Right cardiac atrium (tissue), 5 donors: ENCODE data around the gene TFAP2C. TPM values are rescaled to one million over a fixed set of nuclear protein-coding genes. Genes with fewer than 3 reads are reported as not detected.

ENCODE experiments used
- ATAC-seq, 2 donors: fragments of 200-7000 bp; cut with Tn5 transposase; one replicate each; pipeline versions ENCODE4 v1.8.0 to v1.9.1; 2020; ENCODE audit warnings: moderate library complexity in 2 of 2, mild to moderate bottlenecking in 1 of 2
- DNase-seq, 3 donors: peaks; one replicate each; pipeline ENCODE4 v3.0.0-alpha.2; 2020
- H3K27ac ChIP-seq: one replicate; pipeline ENCODE4 v1.5.1; 2013; ENCODE audit warnings: mild to moderate bottlenecking, low read length, control low read depth, moderate library complexity
- H3K27me3 ChIP-seq: one replicate; pipeline ENCODE4 v1.6.1; 2013; ENCODE audit not compliant: control insufficient read depth, insufficient read depth
- H3K4me1 ChIP-seq: one replicate; pipeline ENCODE4 v1.6.1; 2013; ENCODE audit warnings: low read length; ENCODE audit not compliant: control insufficient read depth, insufficient read depth
- H3K4me3 ChIP-seq: one replicate; pipeline ENCODE4 v1.5.1; 2013; ENCODE audit warnings: low read length, control low read depth
- H3K9me3 ChIP-seq: one replicate; pipeline ENCODE4 v1.6.1; 2013; ENCODE audit warnings: low read length; ENCODE audit not compliant: control insufficient read depth
- WGBS: extraction: QIAGEN DNeasy Blood & Tissue Kit; methylation state at CpG from one replicate; pipeline ENCODE4 v1.1.7; 2013; 5-methylcytosine and 5-hydroxymethylcytosine counted together
- intact Hi-C, 4 donors: fragments of 100-400 bp; cut with DNase I; formaldehyde crosslinking; loops; one replicate each; pipeline versions ENCODE4 v1.11.0 to v1.14.0; 2022 to 2023
- long read RNA-seq, 4 donors: library from polyadenylated mRNA; unstranded; transcript quantifications; one replicate each; pipeline ENCODE4 v2.0.0, GENCODE V29; 2020 to 2021
- polyA plus RNA-seq: library from polyadenylated mRNA; stranded (reverse); fragments of 200-250 nt; gene quantifications from one replicate; pipeline ENCODE4 v1.2.3, GENCODE V29; 2013
- total RNA-seq, 4 donors: library from RNA; stranded (reverse); fragmentation: NEBNext Ultra II Directional; extraction: Animal tissue kit (Norgen Biotek cat#: 25700); gene quantifications; one replicate each; pipeline ENCODE4 v1.2.1, GENCODE V29; 2021
- donor health status: healthy with polysubstance abuse.
- donor health status: DM: no; HTN: yes; CAD: no.
- donor health status: DM: no; HTN: no; CAD: no.
- donor health status: DM: no; HTN: yes; CAD: no; lungs with severe emphysema.
- donor health status: DM: yes; HTN: yes; CAD: no.

TFAP2C gene
- total RNA-seq (under 1 TPM; 0.17 to 0.39 (median 0.26) TPM), polyA plus RNA-seq (0.14 TPM)
- long read RNA-seq, donor 1, partial matches to known transcripts, result 0 of 1 reads
- long read RNA-seq, donor 1, other reads (novel, unspliced or antisense), result 0 of 1 reads
- long read RNA-seq, donor 2, result 0 reads
- long read RNA-seq, donor 3, result 0 reads
- long read RNA-seq, donor 4, result 0 reads

DNA sequence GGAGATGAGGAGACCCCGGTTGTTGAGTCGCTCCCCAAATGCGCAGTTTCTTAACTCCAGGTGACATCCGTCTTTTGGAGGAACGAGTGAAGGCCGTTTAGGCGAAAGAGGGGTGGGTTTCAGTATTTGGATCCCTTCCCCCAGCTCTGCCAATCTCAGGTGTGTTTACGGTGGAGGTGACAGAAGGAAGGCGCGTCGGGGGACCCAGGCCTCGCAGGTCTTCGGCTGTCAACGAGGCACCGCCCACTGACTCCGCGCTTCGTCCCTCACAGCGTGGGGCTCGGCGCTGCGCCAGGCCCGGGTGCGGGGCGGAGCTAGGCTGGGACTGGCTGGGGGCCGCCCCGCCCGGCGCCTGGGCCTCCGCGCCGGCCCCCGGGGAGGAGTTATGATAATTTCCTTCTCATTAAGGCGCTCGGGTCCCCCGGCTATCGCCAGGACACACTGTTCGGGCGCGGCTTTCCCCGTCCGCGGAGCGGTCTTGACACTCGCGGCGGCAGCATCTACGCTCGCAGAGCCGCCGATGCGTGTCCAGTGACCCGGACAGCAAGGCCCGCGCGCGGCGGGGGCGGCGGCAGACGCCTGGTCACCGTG, at the start of gene TFAP2C:
TFAP2C (plus strand) TSS at position 434 of the 591 bp plus-strand sequence. CDS start 239 bp downstream, outside the sequence.
- H3K4me3 ChIP-seq, result peak within 1 kb of the TSS; percentile 48
- H3K27ac ChIP-seq, result no peak within 1 kb of the TSS
- H3K27me3 ChIP-seq, result peaks cover 7% of the 10 kb centered on the region
- no peaks in the 10 kb centered on the region for H3K9me3 ChIP-seq
- no peaks in the 10 kb centered on the region for H3K4me1 ChIP-seq
- intact Hi-C loops, result no loop called here
- WGBS, result 1% methylated on average over 62 of the region's 62 CpGs
- ATAC-seq (peak; percentile 85 to 91), DNase-seq (peak; percentile 72 to 89 (median 88))

DNA sequence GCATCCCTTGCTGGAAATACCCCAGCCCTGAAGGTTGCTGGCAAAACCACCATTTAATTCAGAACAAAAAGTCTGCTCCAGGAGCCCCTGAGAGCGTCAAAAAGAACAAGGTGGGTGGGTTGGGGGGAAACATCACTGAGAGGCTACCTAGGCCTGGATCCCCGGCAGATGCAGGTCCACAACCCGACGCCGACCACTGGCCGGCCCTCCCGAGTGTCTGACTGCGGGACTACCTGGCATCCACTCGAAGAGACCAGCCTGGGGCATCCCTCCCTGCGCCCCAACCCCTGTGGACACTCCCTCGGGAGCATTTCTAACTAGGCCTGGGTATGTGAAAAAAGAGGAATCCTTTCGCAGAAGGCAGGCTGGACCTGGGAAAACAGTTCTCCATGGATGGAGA, 48.9 kb upstream of the TFAP2C start:
- WGBS, result 86% methylated on average over 12 of the region's 12 CpGs
- intact Hi-C loops, result no loop called here
- Histone ChIP-seq H3K9me3 (no peaks in the 10 kb centered on the region), H3K27me3 (no peaks in the 10 kb centered on the region), H3K4me3 (no peak overlapping the region), H3K27ac (no peak overlapping the region), H3K4me1 (no peaks in the 10 kb centered on the region)
- no peak for ATAC-seq
- DNase-seq, result no peak

DNA sequence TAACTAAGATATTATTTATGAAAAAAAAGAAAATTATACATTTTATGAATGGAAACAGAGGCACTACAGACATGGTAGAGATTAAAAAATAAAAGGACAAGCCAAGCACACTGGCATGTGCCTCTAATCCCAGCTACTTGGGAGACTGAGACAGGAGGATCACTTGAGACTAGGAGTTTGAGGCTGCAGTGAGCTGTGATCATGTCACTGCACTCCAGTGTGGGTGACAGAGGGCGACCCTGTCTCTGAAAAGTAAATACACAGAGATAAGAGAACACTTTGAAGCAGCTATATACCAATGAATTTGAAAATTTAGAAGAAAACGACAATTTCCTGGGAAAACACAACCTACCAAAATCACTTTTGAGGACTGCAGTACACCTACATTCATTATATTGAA, 47.4 kb upstream of the TFAP2C start:
- no peak for DNase-seq
- Histone ChIP-seq H3K4me1 (no peaks in the 10 kb centered on the region), H3K9me3 (no peaks in the 10 kb centered on the region), H3K4me3 (no peak overlapping the region), H3K27me3 (no peaks in the 10 kb centered on the region), H3K27ac (no peak overlapping the region)
- 46% methylated on average over 2 of the region's 2 CpGs for WGBS
- intact Hi-C loops, result no loop called here
- no peak for ATAC-seq

DNA sequence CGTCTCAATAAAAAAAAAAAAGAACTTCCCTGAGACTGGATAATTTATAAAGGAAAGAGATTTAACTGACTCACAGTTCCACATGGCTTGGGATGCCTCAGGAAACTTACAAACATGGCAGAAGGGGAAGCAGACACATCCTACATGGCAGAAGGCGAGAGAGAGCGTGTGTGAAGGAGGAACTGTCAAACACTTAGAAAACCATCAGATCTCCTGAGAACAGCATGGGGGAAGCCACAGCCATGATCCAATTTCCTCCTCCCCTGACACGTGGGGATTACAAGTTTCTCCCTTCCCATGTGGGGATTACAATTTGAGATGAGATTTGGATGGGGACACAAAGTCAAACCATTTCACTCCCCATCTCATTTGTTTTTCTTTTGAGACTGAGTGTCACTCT, 46.6 kb upstream of the TFAP2C start:
- Histone ChIP-seq H3K9me3 (no peaks in the 10 kb centered on the region), H3K27me3 (no peaks in the 10 kb centered on the region), H3K27ac (no peak overlapping the region), H3K4me1 (no peaks in the 10 kb centered on the region), H3K4me3 (no peak overlapping the region)
- WGBS, result 36% methylated on average over 4 of the region's 4 CpGs
- no peak for ATAC-seq
- intact Hi-C loops, result no loop called here
- DNase-seq, result no peak

DNA sequence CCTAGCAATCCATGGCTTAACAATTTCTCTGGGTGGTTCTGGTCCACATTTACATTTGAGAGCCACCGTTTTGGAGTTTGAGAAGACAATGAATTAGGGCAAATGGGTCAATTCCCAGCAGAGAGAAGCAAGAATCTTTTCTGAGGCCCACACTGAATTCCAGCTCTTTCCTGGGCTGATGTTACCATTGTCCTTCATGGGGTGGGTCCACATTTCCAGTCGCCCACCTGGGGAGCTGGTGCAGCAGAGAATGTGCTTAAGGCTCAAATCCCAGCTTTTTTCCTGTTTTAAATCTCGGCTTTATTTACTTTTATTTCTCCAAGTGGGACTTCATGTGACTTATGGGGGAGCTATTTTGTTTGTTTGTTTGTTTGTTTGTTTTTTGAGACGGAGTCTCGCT, 44.2 kb upstream of the TFAP2C start:
- no peak for ATAC-seq
- Histone ChIP-seq H3K4me1 (no peaks in the 10 kb centered on the region), H3K27ac (no peak overlapping the region), H3K9me3 (no peaks in the 10 kb centered on the region), H3K27me3 (no peaks in the 10 kb centered on the region), H3K4me3 (no peak overlapping the region)
- intact Hi-C loops, result no loop called here
- no peak for DNase-seq
- WGBS, result 83% methylated on average over 5 of the region's 5 CpGs

DNA sequence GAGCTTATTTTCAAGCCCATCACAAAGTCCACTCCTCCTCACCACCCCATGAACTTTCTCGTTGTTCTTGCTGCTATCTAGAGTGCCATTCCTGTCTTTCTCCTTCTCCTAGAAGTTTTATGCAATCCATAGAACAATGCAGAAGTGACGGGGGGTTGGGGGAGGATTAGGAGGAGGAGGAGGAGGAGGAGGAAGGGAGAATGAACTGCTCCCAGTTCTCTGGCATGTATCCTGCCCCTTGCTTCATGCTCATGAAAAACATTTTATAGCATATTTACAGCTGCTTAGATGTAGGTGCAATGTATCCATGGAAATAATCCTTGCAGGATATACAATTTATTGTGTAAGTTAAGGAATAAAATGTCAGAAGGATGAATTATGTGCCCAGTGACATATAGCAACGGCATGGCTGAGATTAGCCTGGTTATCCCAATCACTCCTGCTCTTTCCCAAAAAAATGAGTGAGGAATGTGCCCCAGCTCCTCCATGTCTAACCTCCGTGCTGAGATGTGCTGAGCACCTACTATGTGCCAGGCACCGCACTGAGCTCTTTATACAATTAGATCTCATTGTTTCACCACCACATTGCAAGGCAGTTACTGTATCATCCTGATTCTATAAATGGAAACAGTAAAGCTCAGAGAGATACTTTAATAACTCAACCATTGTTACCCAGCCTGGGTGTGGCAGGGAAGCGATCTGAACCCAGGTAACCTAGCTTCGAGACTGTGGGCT, 41.6 kb upstream of the TFAP2C start:
- DNase-seq (no peak), ATAC-seq (no peak)
- Histone ChIP-seq H3K27ac (no peak overlapping the region), H3K4me3 (no peak overlapping the region), H3K27me3 (no peaks in the 10 kb centered on the region), H3K4me1 (no peaks in the 10 kb centered on the region), H3K9me3 (no peaks in the 10 kb centered on the region)
- intact Hi-C loops, result no loop called here
- WGBS, result 47% methylated on average over 7 of the region's 7 CpGs

DNA sequence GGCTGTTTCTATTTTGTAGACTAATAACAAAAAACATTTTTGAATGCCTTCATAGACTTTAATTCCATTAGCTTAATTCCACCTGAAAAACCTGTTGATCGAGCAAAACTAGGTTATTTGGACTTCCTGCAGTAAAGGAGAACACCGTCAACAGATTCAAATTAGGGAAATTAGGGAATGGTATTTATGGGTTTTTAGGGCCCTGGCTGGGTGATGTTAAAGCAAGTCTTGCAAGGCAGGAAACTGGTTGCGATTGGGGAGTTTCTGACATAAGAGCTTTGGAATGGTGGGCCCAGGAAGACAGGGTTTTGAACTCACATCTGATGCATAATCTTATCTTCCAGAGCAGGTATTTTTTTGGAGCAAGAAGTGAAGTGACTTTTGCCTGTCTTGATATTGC, 40.1 kb upstream of the TFAP2C start:
- H3K4me1 ChIP-seq, result no peaks in the 10 kb centered on the region
- 78% methylated on average over 3 of the region's 3 CpGs for WGBS
- H3K27me3 ChIP-seq, result no peaks in the 10 kb centered on the region
- no peak overlapping the region for H3K27ac ChIP-seq
- no peaks in the 10 kb centered on the region for H3K9me3 ChIP-seq
- H3K4me3 ChIP-seq, result no peak overlapping the region
- DNase-seq (no peak), ATAC-seq (no peak)
- intact Hi-C loops, result no loop called here

DNA sequence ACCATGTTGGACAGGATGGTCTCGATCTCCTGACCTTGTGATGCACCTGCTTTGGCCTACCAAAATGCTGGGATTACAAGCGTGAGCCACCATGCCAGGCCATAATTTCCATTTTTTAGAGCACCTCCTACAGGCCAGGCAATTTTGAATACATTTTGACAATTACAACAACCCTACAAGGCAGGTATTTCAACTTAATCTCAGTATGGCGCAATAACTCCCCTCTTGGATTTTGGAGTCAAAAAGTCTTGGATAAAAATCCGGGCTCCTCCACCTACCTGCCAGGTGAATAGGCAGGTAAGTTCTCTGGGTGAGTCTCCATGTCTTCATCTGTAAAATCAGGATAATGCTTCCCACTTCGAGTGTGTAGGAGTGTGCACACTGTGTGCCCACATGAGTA, 39.5 kb upstream of the TFAP2C start:
- Histone ChIP-seq H3K9me3 (no peaks in the 10 kb centered on the region), H3K27me3 (no peaks in the 10 kb centered on the region), H3K27ac (no peak overlapping the region), H3K4me1 (no peaks in the 10 kb centered on the region), H3K4me3 (no peak overlapping the region)
- ATAC-seq (no peak), DNase-seq (no peak)
- WGBS, result 89% methylated on average over 5 of the region's 5 CpGs
- intact Hi-C loops, result no loop called here

DNA sequence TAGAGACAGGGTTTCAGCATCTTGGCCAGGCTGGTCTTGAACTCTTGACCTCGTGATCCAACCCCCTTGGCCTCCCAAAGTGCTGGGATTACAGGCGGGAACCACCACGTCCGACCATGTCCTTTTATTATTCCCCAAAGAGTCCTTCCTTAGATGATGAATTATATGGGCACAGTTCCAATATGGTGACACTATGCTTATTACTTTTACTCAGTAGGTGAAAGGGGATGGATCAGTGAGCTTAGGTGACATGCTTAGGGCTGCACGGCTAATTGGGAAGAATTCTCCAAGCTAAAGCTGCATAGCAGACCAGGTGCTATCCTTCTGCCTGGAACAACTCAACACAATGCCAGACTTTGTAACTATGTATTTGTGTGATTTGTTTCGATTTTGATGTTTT, 38.2 kb upstream of the TFAP2C start:
- H3K4me1 ChIP-seq, result no peaks in the 10 kb centered on the region
- WGBS, result 61% methylated on average over 6 of the region's 6 CpGs
- DNase-seq (no peak), ATAC-seq (no peak)
- no peak overlapping the region for H3K4me3 ChIP-seq
- H3K27me3 ChIP-seq, result no peaks in the 10 kb centered on the region
- H3K9me3 ChIP-seq, result no peaks in the 10 kb centered on the region
- intact Hi-C loops, result no loop called here
- no peak overlapping the region for H3K27ac ChIP-seq

DNA sequence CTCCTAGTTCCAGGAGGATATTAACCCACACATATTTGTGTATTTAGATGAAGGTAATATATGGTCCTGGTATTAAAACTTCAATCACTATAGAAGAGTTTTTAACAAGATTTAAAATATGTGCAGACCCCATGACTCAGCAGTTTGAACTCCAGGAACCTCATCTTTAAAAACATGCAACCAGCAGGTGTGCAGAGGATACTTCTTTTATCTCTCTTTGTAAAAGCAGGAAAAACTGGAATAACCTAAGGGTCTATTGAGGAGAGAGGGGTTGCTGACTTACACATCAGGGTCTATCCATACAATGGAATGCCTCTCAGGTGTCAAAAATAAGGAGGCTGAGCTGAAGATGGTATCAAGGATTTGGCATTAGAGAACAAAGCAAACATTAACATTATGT, 36.9 kb upstream of the TFAP2C start:
- intact Hi-C loops, result no loop called here
- Histone ChIP-seq H3K4me3 (no peak overlapping the region), H3K4me1 (no peaks in the 10 kb centered on the region), H3K27me3 (no peaks in the 10 kb centered on the region), H3K27ac (no peak overlapping the region), H3K9me3 (no peaks in the 10 kb centered on the region)
- no peak for DNase-seq
- no peak for ATAC-seq

DNA sequence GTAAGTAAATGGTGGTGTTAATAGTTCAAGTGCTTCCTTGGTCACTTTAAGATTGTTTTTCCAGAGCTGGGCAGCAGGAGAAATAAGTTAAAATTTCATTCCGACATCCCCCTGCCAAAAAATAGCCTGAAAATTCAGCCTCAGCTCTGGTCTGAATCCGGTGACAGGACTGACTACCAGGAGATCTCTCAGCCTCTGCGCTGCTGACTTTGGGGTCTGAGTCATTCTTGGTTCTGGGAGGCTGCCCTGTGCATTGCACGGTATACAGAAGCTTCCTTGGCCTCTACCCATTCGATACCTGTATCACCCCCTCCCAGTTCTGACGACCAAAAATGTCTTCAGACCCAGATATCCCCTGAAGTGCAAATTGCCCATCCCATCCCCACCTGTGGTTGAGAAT, 36.3 kb upstream of the TFAP2C start:
- DNase-seq, result no peak
- no peak for ATAC-seq
- Histone ChIP-seq H3K4me3 (no peak overlapping the region), H3K9me3 (no peaks in the 10 kb centered on the region), H3K4me1 (no peaks in the 10 kb centered on the region), H3K27ac (no peak overlapping the region), H3K27me3 (no peaks in the 10 kb centered on the region)
- intact Hi-C loops, result no loop called here
- 62% methylated on average over 6 of the region's 6 CpGs for WGBS
